A549 (cell line): ENCODE data around the gene NDUFB10.

ENCODE experiments used
- BHLHE40 ChIP-seq: IDR thresholded peaks from 2 replicates; pipeline ENCODE4 v1.6.1; 2012; ENCODE audit warnings: low read depth, low read length, inconsistent platforms
- CBX2 ChIP-seq: fragments of 200-600 bp; sonication (generic); IDR thresholded peaks from 2 replicates; pipeline ENCODE4 v1.6.1; 2016; ENCODE audit warnings: low read depth, mild to moderate bottlenecking, borderline replicate concordance
- ELK1 ChIP-seq: fragments of 150-350 bp; IDR thresholded peaks from 2 replicates; pipeline ENCODE4 v1.6.1; 2014; ENCODE audit warnings: low read depth, mild to moderate bottlenecking, low read length
- EP300 ChIP-seq, 2 experiments: fragments of >200 bp; sonication (Bioruptor Twin); formaldehyde crosslinking; IDR thresholded peaks; 2 replicates in 1 of 2; 3 replicates in 1 of 2; pipeline ENCODE4 v1.6.1; 2016 to 2017
- FOSL2 ChIP-seq, 2 experiments: fragments of 450-650 bp in 1 of 2; fragments of >200 bp in 1 of 2; sonication (Bioruptor Twin) in 1 of 2; formaldehyde crosslinking; IDR thresholded peaks; 2 replicates each; pipeline versions ENCODE4 v1.5.0 to v1.6.1; 2016 to 2020; ENCODE audit warnings: mild to moderate bottlenecking in 1 of 2, moderate library complexity in 1 of 2
- MAX ChIP-seq: IDR thresholded peaks from 2 replicates; pipeline ENCODE4 v1.6.1; 2012
- POLR2A ChIP-seq: IDR thresholded peaks from 2 replicates; pipeline ENCODE4 v1.6.1; 2012; ENCODE audit warnings: mild to moderate bottlenecking, low read length
- SREBF2 ChIP-seq: fragments of 450-650 bp; IDR thresholded peaks from 2 replicates; pipeline ENCODE4 v1.6.1; 2014; ENCODE audit warnings: mild to moderate bottlenecking, moderate library complexity
- TF ChIP-seq, protein P1 (sequence below): fragments of >200 bp; sonication (Bioruptor Twin); formaldehyde crosslinking; IDR thresholded peaks from 3 replicates; pipeline ENCODE4 v1.5.1; 2016

DNA sequence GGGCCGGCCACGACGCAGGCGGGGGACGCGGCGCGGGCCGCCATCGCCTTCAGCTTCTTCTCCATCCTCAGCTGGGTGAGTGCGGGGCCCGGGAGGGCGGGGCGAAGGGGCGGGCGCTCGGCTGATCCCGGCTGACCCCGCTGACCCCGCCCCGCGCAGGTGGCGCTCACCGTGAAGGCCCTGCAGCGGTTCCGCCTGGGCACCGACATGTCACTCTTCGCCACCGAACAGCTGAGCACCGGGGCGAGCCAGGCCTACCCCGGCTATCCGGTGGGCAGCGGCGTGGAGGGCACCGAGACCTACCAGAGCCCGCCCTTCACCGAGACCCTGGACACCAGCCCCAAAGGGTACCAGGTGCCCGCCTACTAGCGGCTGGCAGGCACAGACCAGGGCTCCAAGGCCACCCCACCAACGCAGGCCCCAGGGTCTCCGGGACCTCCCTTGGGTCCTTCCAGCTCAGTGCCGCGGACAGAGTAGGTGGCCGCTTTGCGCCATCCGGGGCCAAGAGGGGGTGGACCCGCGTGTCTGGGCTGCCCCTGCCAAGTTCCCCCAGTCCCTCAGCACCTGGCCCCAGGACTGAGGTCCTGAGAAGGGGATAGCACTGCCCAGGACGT, 33.5 kb downstream of the NDUFB10 start:
- TF ChIP-seq POLR2A: no peak
- TF ChIP-seq, protein P1, sequence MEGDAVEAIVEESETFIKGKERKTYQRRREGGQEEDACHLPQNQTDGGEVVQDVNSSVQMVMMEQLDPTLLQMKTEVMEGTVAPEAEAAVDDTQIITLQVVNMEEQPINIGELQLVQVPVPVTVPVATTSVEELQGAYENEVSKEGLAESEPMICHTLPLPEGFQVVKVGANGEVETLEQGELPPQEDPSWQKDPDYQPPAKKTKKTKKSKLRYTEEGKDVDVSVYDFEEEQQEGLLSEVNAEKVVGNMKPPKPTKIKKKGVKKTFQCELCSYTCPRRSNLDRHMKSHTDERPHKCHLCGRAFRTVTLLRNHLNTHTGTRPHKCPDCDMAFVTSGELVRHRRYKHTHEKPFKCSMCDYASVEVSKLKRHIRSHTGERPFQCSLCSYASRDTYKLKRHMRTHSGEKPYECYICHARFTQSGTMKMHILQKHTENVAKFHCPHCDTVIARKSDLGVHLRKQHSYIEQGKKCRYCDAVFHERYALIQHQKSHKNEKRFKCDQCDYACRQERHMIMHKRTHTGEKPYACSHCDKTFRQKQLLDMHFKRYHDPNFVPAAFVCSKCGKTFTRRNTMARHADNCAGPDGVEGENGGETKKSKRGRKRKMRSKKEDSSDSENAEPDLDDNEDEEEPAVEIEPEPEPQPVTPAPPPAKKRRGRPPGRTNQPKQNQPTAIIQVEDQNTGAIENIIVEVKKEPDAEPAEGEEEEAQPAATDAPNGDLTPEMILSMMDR: no peak
- no peak for TF ChIP-seq FOSL2 (IDR thresholded peaks at IDR 0.05)
- TF ChIP-seq FOSL2 (CRISPR knock-in tag; IDR thresholded peaks at IDR 0.05): no peak
- no peak for TF ChIP-seq EP300 (IDR thresholded peaks at IDR 0.05)
- no peak for TF ChIP-seq SREBF2
- no peak for TF ChIP-seq MAX
- no peak for TF ChIP-seq CBX2
- no peak for TF ChIP-seq ELK1
- TF ChIP-seq BHLHE40: no peak
